HG03342 (cell line): Measurements from ENCODE around the gene CBFA2T3.
A peak's percentile ranks its signal among the peaks of the same experiment; 100 is the strongest.

Experiments used
- ATAC-seq: cut with Tn5 transposase; IDR thresholded peaks from one replicate; pipeline ENCODE4 v1.9.1; 2021; ENCODE audit warnings: mild to moderate bottlenecking, moderate library complexity; ENCODE audit not compliant: unreplicated experiment

CBFA2T3 gene

GRCh38 chr16:88940862-88941817 lies 35.9 kb downstream of the CBFA2T3 start:
- peak; percentile 13 for ATAC-seq

- no peak for ATAC-seq
Measured at GRCh38 chr16:88939972-88940861, 36.8 kb downstream of the CBFA2T3 start.

- ATAC-seq: no peak
Measured at GRCh38 chr16:88939245-88939971, 37.6 kb downstream of the CBFA2T3 start.

- ATAC-seq: no peak
Measured at GRCh38 chr16:88938777-88939244, 38.2 kb downstream of the CBFA2T3 start.

GRCh38 chr16:88938119-88938776 lies 38.8 kb downstream of the CBFA2T3 start:
- no peak for ATAC-seq

GRCh38 chr16:88937206-88937621 lies 39.8 kb downstream of the CBFA2T3 start:
- ATAC-seq: no peak

GRCh38 chr16:88936556-88937205 lies 40.3 kb downstream of the CBFA2T3 start:
- ATAC-seq: no peak

- ATAC-seq: no peak
Measured at GRCh38 chr16:88936008-88936555, 40.9 kb downstream of the CBFA2T3 start.

- ATAC-seq: no peak
Measured at GRCh38 chr16:88934066-88934667, 42.8 kb downstream of the CBFA2T3 start.

- ATAC-seq: no peak
Measured at GRCh38 chr16:88932929-88933328, 44.1 kb downstream of the CBFA2T3 start.

- no peak for ATAC-seq
Measured at GRCh38 chr16:88931936-88932335, 45.1 kb downstream of the CBFA2T3 start.

- ATAC-seq: no peak
Measured at GRCh38 chr16:88931373-88931900, 45.6 kb downstream of the CBFA2T3 start.

- no peak for ATAC-seq
Measured at GRCh38 chr16:88930716-88931115, 46.3 kb downstream of the CBFA2T3 start.

GRCh38 chr16:88929091-88929445 lies 47.9 kb downstream of the CBFA2T3 start:
- ATAC-seq: no peak

GRCh38 chr16:88928405-88929090 lies 48.5 kb downstream of the CBFA2T3 start:
- no peak for ATAC-seq

- no peak for ATAC-seq
Measured at GRCh38 chr16:88927661-88928060, 49.3 kb downstream of the CBFA2T3 start.

- no peak for ATAC-seq
Measured at GRCh38 chr16:88927010-88927409, 50.0 kb downstream of the CBFA2T3 start.

GRCh38 chr16:88926374-88926990 lies 50.5 kb downstream of the CBFA2T3 start:
- ATAC-seq: no peak
